ENCODE results near the gene TMEM87B. TPM values are rescaled to one million over a fixed set of nuclear protein-coding genes. Genes with fewer than 3 reads are reported as not detected.

Gene TMEM87B
- total RNA-seq, 2 experiments from 2014 or later = 23.8 to 24.0 TPM

DNA sequence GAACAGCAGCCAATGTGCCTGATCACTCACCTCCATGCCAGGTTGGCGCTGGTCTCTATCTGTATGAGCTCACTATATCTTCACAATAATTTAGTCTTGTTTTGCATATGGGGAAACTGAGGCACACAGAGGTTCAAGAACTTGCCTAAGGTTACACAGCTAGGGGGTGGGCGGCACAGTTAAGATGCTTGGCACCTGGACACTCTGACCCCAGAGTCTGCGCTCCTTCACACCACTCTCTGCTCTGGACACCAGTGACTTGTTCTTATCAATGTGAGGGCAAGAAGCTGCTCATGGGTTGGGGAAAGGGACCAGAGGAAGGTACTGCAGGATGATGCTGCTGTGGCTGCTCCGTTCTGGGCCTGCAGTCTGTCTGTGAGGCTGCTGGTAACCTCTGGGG, 110.2 kb downstream of the TMEM87B start:
- Mint-ChIP-seq H3K4me1 (peaks cover 12% of the 10 kb centered on the region), H3K9me3 (no peaks in the 10 kb centered on the region), H3K4me3 (no peak overlapping the region), H3K36me3 (ENCODE audit: low read depth) (no peaks in the 10 kb centered on the region), H3K27me3 (peaks cover 2% of the 10 kb centered on the region), H3K27ac (no peak overlapping the region)
- DNase-seq = no peak
- ChIA-PET POLR2A (interaction anchor here (1.1 kb wide), 1 partner anchor 10 kb away, joined by 3 read pairs; no protein-coding TSS in a partner anchor), CTCF (no interaction called here)

GRCh38 chr2:112166806-112167499, 111.9 kb downstream of the TMEM87B start:
- Mint-ChIP-seq H3K27me3 (peaks cover 2% of the 10 kb centered on the region), H3K4me1 (peaks cover 9% of the 10 kb centered on the region), H3K36me3 (ENCODE audit: low read depth) (no peaks in the 10 kb centered on the region), H3K4me3 (no peak overlapping the region), H3K27ac (no peak overlapping the region), H3K9me3 (no peaks in the 10 kb centered on the region)
- ChIA-PET CTCF (no interaction called here), POLR2A (interaction anchor here (1.0 kb wide), 1 partner anchor 15 kb away, joined by 4 read pairs; no protein-coding TSS in a partner anchor)
- DNase-seq = no peak

GRCh38 chr2:112168422-112169124, 113.5 kb downstream of the TMEM87B start:
- POLR2A ChIA-PET = interaction anchor here (1.0 kb wide), 1 partner anchor 13 kb away, joined by 4 read pairs; no protein-coding TSS in a partner anchor
- peaks cover 13% of the 10 kb centered on the region for H3K4me1 Mint-ChIP-seq
- H3K27ac Mint-ChIP-seq = no peak overlapping the region
- peaks cover 2% of the 10 kb centered on the region for H3K27me3 Mint-ChIP-seq
- CTCF ChIA-PET = no interaction called here
- no peak for DNase-seq
- H3K36me3 Mint-ChIP-seq (ENCODE audit: low read depth) = no peaks in the 10 kb centered on the region
- H3K9me3 Mint-ChIP-seq = no peaks in the 10 kb centered on the region
- H3K4me3 Mint-ChIP-seq = no peak overlapping the region

Other genes with a start within 250 kb of the TMEM87B start
- gene ANAPC1, start 171.1 kb upstream of the TMEM87B start, total RNA-seq = 10 to 100 TPM; 52.1 to 52.5 TPM
- gene MERTK, start 156.7 kb upstream of the TMEM87B start, total RNA-seq = under 1 TPM; 0.20 to 0.35 TPM
- gene FBLN7, start 83.1 kb downstream of the TMEM87B start, total RNA-seq = 1 to 10 TPM; 7.3 to 8.4 TPM
- gene ZC3H8, start 199.8 kb downstream of the TMEM87B start, total RNA-seq = 10 to 100 TPM; 12.3 to 12.9 TPM
- gene ZC3H6, start 220.3 kb downstream of the TMEM87B start, total RNA-seq = 10 to 100 TPM; 13.5 to 14.7 TPM

All from activated CD4-positive, alpha-beta memory T cell treated with anti-CD3 and anti-CD28 coated beads, Interleukin-2, amount 10 ng/mL, durations not matched to agents 7 days and 5 days (primary cell).